A673 (cell line): ENCODE measurements around the gene PROSER2.

Experiments used
- CTCF ChIP-seq: fragments of 300-800, 200-600 bp; sonication (generic); conservative IDR thresholded peaks from 2 replicates; pipeline ENCODE4 v1.5.1; 2017; ENCODE audit warnings: low read depth, mild to moderate bottlenecking, antibody characterized with exemption, low read length, moderate library complexity, mixed read lengths
- EZH2 ChIP-seq: fragments of 200-600 bp; sonication (generic); IDR thresholded peaks from 2 replicates; pipeline ENCODE4 v1.6.1; 2017; ENCODE audit warnings: borderline replicate concordance, low read depth, mild to moderate bottlenecking, mixed read lengths, antibody characterized with exemption, low read length; ENCODE audit not compliant: poor library complexity, severe bottlenecking

GRCh38 chr10:11810973-11811372 is 12.2 kb upstream of the PROSER2 start:
- TF ChIP-seq CTCF (no peak), EZH2 (no peak)
